Ovary (tissue), 9 donors: ENCODE data around the gene BRAF. TPM values are rescaled to one million over a fixed set of nuclear protein-coding genes. Genes with fewer than 3 reads are reported as not detected.

Source experiments
- DNase-seq, 5 donors: peaks; one replicate each; pipeline ENCODE4 v3.0.0-alpha.2; 2019 to 2020
- H3K27ac ChIP-seq, 2 donors: fragments of 200-600 bp; one replicate each; pipeline versions ENCODE4 v1.5.1 to v1.8.0; 2019 to 2022
- H3K27me3 ChIP-seq: fragments of 200-600 bp; one replicate; pipeline ENCODE4 v1.8.0; 2022
- H3K36me3 ChIP-seq: fragments of 200-600 bp; sonication (generic); one replicate; pipeline ENCODE4 v1.5.1; 2019
- H3K4me1 ChIP-seq: one replicate; pipeline ENCODE4 v1.8.1; 2013; ENCODE audit warnings: mild to moderate bottlenecking, moderate library complexity; ENCODE audit not compliant: insufficient read depth
- H3K4me3 ChIP-seq: fragments of 200-600 bp; sonication (generic); one replicate; pipeline ENCODE4 v1.5.1; 2017
- H3K9me3 ChIP-seq, 2 donors: fragments of 200-600 bp in 1 of 2; sonication (generic) in 1 of 2; one replicate each; pipeline versions ENCODE4 v1.5.1 to v1.8.1; 2013 to 2019; ENCODE audit warnings: mild to moderate bottlenecking in 1 of 2, moderate library complexity in 1 of 2
- EP300 ChIP-seq: sonication (generic); formaldehyde crosslinking; IDR thresholded peaks from one replicate; pipeline ENCODE4 v1.6.1; 2017; ENCODE audit warnings: antibody characterized with exemption
- POLR2A ChIP-seq: fragments of 450-650 bp; IDR thresholded peaks from one replicate; pipeline ENCODE4 v1.6.1; 2017; ENCODE audit warnings: antibody characterized with exemption, mild to moderate bottlenecking, moderate library complexity
- WGBS, 3 donors: extraction: QIAGEN DNeasy Blood & Tissue Kit in 1 of 3; methylation state at CpG; one replicate each; pipeline versions ENCODE4 v1.1.5 to v1.1.7; 2013 to 2017; 5-methylcytosine and 5-hydroxymethylcytosine counted together
- intact Hi-C, 4 donors: fragments of 100-400 bp; cut with DNase I; formaldehyde crosslinking; loops; one replicate each; pipeline versions ENCODE4 v1.11.0 to v1.15.1; 2022 to 2023
- polyA plus RNA-seq, 2 donors: library from polyadenylated mRNA; stranded (reverse); fragments of 200-250 nt in 1 of 2; fragments of 350-450 nt in 1 of 2; fragmentation: Illumina TruSeq in 1 of 2; extraction: RNeasy Lipid Tissue Mini Kit (QIAGEN cat#74804) in 1 of 2; gene quantifications; one replicate each; pipeline ENCODE4 v1.2.3, GENCODE V29; 2013 to 2014
- total RNA-seq, 7 donors: library from RNA; depleted of rRNA in 2 of 7; stranded (reverse); fragments of >200 nt in 2 of 7; fragmentation: NEBNext Ultra II Directional in 3 of 7; extraction: Animal tissue kit (Norgen Biotek cat#: 25700) in 3 of 7; gene quantifications; one replicate each; pipeline versions ENCODE4 v1.1.0 to v1.2.4, GENCODE V29; 2016 to 2023
- TF ChIP-seq, protein P1 (sequence below), 3 donors: fragments of 450-650 bp in 2 of 3; fragments of 200-600 bp in 1 of 3; IDR thresholded peaks; one replicate each; pipeline versions ENCODE4 v1.5.1 to v1.8.0; 2016 to 2022; ENCODE audit warnings: antibody characterized with exemption in 3 of 3, mild to moderate bottlenecking in 1 of 3
- donor health status: DM: no; HTN: no; CAD: no; lungs with moderate emphysema.
- donor health status: DM: no; HTN: no; CAD: no.
- donor health status: Bipolar disorder and iron deficiency.
- donor health status: DM: yes; HTN: yes; CAD: no.
- donor health status: DM: no; HTN: no; CAD: no.
- donor health status: DM: yes; HTN: yes; CAD: no.

The BRAF gene
- total and polyA plus RNA-seq, 9 donors = 8.3 to 52.0 (median 41.2) TPM

DNA sequence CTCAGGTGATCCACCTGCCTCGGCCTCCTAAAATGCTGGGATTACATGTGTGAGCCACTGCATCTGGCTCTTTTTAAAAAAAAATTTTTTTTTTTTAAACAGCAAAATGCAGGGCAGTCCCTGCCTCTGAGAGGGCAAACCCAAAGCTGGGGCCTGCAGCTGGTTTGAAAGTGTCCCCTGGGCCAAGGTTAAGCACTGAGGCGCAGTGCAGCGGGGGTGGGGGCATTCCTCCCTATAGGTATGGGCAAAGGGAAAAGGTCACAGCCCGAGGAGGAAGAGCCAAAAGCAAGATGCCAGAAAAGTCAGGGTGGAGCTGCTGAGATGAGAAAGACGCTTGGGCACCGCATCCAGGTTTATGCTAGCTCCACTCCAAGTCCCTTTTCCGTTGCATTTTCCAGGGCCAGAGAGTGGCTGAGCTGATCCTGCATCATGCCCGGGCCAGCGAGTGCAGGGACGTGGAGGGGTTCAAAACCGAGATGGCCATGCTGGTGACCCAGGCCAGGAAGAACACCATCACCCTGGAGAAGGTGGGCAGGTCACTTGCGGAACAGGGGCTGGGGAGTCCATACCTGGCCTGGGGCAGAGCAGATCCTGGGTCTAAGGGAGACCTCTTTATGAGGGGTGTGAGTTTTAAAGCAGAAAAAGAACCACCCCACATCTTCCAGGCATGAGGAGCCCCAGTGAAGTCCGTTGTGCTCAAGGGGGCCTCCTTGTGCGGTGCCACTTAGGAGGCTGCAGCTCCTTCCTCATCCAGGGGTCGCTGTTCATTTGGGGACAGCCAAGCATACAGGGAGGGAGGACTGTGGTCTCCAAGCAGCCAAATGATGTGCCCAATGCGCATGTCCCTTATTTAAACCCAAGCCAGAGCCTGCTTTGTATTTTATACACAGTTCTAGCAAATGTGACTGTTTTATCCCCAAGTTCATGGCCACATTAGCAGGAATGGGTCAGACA, 235.3 kb downstream of the BRAF start:
- intact Hi-C loops = no loop called here
- 91 to 94% (median 92%) methylated on average over 16 of the region's 16 CpGs for WGBS, 3 donors
- DNase-seq = no peak

GRCh38 chr7:140688341-140688740, 236.4 kb downstream of the BRAF start:
- no peak overlapping the region for H3K4me3 ChIP-seq
- H3K27me3 ChIP-seq = no peaks in the 10 kb centered on the region
- H3K9me3 ChIP-seq = no peaks in the 10 kb centered on the region
- H3K4me1 ChIP-seq = no peaks in the 10 kb centered on the region
- intact Hi-C loops = no loop called here
- H3K27ac ChIP-seq = no peak overlapping the region
- DNase-seq = no peak
- H3K36me3 ChIP-seq = no peaks in the 10 kb centered on the region
- TF ChIP-seq, protein P1, sequence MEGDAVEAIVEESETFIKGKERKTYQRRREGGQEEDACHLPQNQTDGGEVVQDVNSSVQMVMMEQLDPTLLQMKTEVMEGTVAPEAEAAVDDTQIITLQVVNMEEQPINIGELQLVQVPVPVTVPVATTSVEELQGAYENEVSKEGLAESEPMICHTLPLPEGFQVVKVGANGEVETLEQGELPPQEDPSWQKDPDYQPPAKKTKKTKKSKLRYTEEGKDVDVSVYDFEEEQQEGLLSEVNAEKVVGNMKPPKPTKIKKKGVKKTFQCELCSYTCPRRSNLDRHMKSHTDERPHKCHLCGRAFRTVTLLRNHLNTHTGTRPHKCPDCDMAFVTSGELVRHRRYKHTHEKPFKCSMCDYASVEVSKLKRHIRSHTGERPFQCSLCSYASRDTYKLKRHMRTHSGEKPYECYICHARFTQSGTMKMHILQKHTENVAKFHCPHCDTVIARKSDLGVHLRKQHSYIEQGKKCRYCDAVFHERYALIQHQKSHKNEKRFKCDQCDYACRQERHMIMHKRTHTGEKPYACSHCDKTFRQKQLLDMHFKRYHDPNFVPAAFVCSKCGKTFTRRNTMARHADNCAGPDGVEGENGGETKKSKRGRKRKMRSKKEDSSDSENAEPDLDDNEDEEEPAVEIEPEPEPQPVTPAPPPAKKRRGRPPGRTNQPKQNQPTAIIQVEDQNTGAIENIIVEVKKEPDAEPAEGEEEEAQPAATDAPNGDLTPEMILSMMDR (IDR thresholded peaks at IDR 0.05) = no peak
- TF ChIP-seq POLR2A (no peak), EP300 (no peak)
- 85 to 92% (median 90%) methylated on average over 6 of the region's 6 CpGs for WGBS, 3 donors

More for the DNA sequence above, 235.3 kb downstream of the BRAF start:
- Histone ChIP-seq H3K27ac (no peak overlapping the region), H3K4me1 (no peaks in the 10 kb centered on the region), H3K27me3 (no peaks in the 10 kb centered on the region), H3K9me3 (no peaks in the 10 kb centered on the region), H3K36me3 (no peaks in the 10 kb centered on the region), H3K4me3 (no peak overlapping the region)
- TF ChIP-seq EP300 = no peak
- TF ChIP-seq, protein P1 (IDR thresholded peaks at IDR 0.05) = no peak
- no peak for TF ChIP-seq POLR2A

DNA sequence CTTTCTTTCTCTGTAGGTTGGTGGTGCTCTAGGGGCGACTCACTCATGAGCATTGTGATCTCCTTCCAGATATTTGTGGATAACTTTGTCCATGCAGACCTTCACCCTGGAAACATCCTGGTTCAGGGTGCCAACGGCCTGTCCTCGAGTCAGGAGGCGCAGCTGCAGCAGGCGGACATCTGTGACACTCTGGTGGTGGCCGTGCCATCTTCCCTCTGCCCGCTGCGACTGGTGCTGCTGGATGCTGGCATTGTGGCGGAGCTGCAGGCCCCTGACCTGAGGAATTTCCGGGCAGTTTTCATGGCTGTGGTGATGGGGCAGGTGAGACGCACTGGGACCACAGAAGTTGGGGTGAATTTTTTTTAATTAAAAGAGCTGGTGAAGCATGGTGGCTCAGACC, 237.8 kb downstream of the BRAF start:
- no peaks in the 10 kb centered on the region for H3K36me3 ChIP-seq

DNA sequence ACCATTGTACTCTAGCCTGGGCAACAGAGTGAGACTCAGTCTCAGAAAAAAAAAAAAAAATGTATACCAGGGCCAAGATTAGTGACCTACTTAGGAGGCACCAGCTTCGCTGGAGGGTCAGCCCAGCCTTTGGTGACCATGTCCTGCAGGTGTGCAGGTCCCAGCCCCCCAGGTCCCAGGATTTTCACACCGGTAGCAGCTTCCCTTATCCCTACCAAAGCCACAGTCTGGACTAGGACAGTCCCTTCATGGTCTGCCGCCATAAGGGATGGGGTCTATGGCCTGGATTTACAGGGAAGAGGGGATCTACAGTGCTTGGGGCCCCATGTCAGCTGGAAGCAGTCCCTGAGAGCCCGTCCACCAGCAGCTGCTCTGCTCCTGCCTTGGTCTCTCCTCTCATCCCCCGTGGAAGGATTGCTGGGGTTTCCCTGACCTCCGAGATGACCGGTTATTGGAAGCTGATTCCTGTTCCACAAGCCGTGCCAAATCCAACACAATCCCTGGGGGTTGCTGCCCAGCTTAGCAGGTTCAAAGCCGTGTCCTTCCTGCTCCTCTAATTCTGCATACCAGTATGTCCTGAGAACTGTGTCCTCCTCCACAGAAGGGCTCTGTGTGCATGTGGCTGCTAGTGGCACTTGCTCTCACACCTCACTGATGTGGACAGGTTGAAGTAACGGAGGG, 239.2 kb downstream of the BRAF start:
- intact Hi-C loops = no loop called here
- Histone ChIP-seq H3K4me3 (no peak overlapping the region), H3K9me3 (no peaks in the 10 kb centered on the region), H3K27me3 (no peaks in the 10 kb centered on the region), H3K4me1 (no peaks in the 10 kb centered on the region), H3K36me3 (no peaks in the 10 kb centered on the region), H3K27ac (no peak overlapping the region)
- no peak for DNase-seq
- TF ChIP-seq POLR2A = no peak
- WGBS, 3 donors = 69 to 77% (median 76%) methylated on average over 10 of the region's 10 CpGs

More for the DNA sequence above, 237.8 kb downstream of the BRAF start:
- Histone ChIP-seq H3K4me1 (no peaks in the 10 kb centered on the region), H3K27ac (no peak overlapping the region), H3K4me3 (no peak overlapping the region), H3K27me3 (no peaks in the 10 kb centered on the region), H3K9me3 (no peaks in the 10 kb centered on the region)
- intact Hi-C loops = no loop called here
- TF ChIP-seq, protein P1 (IDR thresholded peaks at IDR 0.05) = no peak
- TF ChIP-seq POLR2A (no peak), EP300 (no peak)
- WGBS, 3 donors = 93 to 98% (median 96%) methylated on average over 11 of the region's 11 CpGs
- DNase-seq = no peak
